8988T (cell line): ENCODE measurements around the gene ASZ1.

Experiments used
- DNase-seq: peaks from one replicate; pipeline ENCODE4 v3.0.0; 2011

The ASZ1 gene

DNA sequence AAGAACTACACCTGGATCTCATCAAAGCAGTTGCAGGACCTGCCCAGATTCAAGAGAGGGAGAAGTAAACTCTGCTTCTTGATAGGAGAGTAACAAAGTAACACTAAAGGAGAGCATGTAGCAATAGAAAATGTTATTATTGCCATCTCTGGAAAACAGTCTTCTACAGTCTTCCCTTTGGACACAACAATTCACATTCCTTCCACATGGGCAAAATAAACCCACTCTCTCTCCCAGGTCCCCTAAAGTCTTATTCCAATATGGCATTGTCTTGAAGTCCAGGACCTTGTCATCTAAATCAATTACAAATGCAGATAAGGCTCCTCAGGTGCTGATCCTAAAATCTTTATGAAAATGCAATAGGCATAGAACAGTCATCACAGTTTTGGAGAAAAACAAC, 94.1 kb downstream of the ASZ1 start:
- DNase-seq, result no peak

DNA sequence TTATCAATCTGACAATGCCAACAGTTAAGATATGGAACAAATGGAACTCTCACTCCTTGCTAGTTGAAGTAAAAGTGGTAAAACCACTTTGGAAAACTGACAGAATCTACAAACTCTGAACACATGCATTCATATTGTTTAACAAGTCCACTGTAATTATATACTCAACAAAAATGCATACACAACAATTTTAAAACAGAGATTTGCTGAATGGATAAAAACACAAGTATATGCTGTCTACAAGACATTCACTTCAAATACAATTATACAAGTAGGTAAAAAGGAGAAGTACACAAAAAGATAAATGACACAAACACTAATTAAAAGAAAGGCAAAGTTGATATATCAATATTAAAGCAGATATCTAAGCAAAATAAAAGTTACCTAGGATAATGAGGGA, 95.3 kb downstream of the ASZ1 start:
- no peak for DNase-seq

DNA sequence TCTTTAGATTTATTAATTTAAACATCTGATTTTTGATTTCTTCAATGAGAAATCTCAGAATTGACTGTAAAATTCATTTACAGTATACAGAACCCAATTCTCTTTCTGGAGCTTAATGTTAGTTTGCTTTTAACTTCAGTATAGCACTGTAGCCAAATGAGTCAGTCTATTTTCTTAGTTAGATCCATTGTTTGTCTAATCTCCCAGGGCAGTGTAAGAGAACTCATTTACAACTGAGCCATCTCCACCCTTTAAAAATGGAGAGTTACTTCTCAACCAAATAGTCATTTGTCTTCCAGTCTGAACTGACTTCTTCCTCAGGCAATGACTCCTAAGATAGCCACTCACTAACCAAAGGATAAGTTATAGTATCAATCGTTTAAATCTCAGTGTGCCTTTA, 101.5 kb downstream of the ASZ1 start:
- DNase-seq, result no peak

DNA sequence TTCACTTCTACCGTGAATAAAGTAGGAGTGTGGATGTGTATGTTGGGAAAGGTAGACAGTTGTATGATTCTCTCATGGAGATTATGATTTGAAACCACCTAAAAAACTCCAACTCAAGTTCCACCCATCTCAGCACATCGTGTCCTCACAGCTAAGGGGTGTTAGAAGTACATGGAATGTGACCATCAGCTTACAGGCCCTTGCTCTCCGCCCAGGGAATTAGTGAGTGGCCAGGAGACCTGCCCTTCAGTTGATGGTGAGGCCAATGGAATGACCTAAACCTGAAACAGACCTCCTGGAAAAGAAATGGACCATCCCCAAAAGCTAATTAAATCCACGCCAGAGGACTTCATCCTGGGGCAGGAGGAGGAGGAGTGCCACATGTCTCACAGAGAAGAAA, 102.3 kb downstream of the ASZ1 start:
- DNase-seq, result no peak

DNA sequence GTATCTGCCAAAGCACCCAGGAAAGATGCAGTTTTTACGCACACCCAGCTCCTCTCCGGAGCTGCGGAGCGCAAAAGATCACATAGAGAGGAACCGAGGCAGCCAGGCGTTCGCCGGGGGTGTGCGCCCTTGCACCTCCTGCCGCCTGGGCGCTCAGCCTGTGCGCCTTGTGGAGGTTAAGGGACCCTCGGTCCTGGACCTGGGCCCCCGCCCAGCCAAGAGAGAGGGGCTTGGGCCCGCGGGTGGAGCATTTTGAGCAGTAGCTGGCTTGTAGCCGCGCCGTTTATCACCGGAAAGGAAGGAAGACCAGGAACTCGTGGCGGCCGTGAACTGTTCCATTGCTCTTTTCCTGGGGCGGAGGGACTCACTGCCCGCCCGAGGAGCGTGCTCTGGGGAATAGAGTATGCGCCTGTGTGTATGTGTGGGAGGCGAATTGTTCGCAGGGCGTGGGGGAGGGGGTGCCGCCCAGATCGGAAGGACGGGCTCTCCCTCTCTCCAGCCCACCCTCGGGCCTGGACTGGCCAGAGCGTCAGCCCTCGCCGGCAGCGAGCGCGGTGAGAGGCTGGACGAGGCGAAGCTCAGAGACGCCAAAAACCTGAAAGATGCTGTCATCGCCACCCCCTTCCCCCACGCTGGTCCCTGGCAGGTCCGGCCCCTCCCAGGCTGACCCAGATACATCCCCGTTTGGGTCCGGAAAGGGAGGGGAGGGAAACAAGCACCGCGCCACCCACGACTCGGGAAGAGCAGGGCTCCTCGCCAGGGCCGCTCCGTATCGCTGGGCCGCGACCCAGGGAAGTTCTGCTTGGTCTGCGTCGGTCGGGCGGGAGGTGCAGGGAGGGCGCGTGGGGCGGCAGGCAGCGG, 103.2 kb downstream of the ASZ1 start:
- DNase-seq, result peak; percentile 37

DNA sequence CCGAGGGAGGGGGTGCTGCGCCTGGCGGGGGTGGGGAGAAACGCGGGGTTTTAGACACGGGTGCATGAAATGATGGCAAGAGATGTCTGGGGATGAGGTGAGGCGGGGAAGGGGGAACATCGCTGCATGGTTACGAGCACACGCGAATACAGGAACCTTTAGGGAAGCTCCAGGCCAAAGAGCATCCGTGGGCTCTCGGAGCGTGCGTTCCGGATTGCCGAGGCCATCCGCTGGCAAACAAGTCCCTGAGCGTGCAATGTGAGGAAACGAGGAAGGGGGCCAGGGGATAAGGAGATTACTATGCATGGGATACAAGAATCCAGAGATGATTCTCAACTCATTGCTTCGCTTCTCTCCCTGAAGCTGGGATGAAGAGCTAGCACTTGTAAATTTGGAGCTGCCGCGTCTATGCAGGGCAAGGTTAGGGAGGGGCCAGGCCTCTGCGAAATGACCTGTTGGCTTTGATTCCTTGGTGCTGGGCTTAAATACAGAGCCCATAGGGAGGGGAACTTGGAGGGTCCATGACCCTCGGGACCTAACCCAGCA, 103.9 kb downstream of the ASZ1 start:
- no peak for DNase-seq

DNA sequence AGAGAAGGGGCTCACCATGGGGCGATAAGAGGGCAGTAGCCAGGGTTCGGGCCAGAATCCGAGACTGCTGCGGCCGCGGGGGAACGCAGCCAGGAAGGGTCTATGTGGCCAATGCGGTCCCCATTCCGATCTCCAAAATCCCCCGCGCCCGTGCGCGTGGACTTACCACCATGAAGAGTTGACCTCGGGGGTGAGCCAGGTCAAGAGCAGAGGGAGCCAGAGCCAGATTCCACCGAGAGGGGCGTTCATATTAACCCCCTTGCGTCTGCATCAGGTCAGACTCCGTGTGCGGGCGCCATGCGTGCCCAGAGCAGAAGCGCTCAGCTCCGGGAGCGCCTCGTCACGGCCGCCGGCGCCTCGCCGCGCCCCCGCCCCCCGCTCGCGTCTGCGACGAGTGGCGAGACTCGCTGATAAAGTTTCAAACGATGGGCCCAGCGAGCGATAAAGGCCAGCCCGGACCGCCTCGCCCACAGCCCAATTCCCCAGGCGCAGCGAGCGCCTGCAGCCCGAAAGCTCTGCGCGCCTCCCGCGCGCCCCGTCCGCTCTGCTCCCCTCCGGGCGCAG, 104.5 kb downstream of the ASZ1 start, which contains the start of gene WNT2:
Gene WNT2 (minus strand): TSS at position 318 of the 564 bp plus-strand sequence. CDS start 69 bp downstream, at position 249.
- no peak for DNase-seq

DNA sequence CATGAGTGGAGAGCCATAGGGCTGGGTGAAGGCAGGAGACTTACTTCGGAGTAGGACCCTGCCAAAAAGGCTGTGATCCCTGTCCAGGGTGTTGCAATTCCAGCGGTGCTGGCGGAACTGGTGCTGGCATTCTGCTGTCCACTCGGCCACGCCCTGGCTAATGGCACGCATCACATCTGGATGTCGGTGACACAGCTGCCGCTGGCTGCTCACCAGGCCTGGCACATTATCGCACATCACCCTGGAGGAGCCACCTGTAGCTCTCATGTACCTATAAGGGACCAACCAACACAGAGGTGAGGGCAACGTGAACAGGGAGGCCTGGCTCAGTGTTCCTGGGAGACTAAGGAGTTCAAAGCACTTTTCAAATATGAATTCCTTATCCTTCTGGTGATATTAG, 106.8 kb downstream of the ASZ1 start:
- no peak for DNase-seq

DNA sequence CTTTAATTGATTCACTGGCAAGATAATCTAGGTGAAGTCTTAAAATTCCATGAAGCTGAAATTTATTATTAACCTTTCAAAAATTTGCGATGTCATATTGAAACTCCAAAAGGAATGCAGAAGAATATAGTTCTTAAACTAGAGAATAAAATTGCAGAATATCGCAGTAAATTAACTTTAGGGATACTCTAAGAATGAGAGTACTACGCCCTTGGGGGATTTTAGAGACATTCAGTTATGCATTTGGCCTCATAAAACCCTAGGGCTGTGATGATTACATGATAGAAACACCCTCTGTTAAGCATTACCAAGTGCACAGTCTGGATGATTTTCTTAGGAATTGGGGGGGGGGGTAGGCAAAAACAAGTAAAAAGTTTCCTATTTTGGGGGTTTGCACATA, 108.1 kb downstream of the ASZ1 start:
- no peak for DNase-seq

DNA sequence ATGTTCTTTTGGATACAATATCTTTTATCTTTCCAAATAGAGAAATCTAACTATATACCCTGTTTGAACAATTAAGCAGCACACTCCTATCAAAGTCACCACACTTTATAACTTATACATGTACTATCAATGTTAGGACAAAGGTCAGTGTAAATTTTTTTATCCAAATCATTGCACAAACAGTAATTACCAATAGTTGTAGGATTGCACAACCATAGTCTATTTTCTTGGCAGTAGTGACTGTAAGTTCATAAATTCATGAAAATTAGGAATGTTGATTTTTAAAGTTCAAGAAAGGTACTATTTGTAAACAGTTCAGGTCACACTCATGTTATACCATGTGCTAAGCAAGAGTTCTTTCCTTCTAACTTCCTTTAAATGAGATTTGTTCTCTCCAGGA, 113.7 kb downstream of the ASZ1 start:
- no peak for DNase-seq
